ENCODE data around the gene PUS7L.
"Not testable (repeated sequence)": the region's sequence is repeated elsewhere in the genome, so short reads cannot be mapped to it uniquely, and the experiment has no call there.

PUS7L gene

DNA sequence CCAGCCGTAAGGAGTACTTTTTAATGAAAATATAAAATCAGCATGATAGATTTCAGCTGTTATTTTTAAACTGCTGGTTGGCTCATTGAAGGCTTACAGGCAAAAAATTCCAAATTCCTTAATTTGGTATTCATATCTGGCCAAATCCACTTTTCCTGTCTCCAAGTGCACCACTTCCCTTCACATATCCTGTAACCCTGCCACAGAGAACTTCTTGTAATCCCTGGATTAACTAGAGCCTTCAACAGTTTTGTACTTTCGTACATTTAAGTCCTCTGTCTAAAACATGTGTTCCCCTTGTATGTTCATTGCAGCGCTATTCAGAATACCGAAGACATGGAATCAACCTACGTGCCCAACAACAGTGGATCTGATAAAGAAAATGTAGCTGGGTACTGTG is 9.6 kb downstream of the PUS7L start:
- DNase-seq = no peak

DNA sequence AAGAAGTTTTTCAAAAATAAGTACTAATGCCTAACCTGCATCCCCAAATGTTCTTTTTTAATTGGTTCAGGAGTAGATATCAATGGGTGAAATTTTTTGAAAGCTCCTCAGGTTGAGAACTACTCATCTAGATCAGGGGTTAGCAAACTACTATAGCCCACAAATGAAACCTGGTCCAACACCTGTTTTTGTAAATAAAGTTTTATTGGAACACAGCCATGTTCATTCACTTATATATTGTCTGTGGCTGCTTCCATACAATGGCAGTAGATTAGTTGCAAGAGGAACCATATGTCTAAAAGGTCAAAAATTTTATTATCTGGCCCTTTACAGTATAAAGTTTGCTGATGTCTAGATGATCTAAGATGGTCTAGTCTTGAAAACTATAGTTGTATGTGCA is 13.8 kb downstream of the PUS7L start:
- DNase-seq = no peak

DNA sequence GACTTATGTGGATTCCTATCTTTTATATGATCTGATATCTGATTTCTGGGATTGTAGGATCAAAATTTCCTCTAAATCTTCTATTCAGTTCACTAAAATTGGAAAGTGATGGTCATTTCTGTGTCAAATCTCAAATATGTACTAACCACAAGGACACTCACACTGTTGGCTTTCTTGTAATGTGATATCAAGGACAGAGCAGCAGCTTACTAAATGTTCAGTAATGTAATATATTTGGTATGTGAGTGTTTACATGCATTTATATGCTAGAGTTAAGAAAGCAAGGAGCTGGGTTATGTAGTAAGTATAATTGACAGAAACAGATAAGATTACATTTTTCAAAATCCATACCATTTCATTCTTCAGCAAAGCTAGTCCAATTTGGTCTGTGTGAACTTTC is 16.5 kb downstream of the PUS7L start:
- no peak for DNase-seq

DNA sequence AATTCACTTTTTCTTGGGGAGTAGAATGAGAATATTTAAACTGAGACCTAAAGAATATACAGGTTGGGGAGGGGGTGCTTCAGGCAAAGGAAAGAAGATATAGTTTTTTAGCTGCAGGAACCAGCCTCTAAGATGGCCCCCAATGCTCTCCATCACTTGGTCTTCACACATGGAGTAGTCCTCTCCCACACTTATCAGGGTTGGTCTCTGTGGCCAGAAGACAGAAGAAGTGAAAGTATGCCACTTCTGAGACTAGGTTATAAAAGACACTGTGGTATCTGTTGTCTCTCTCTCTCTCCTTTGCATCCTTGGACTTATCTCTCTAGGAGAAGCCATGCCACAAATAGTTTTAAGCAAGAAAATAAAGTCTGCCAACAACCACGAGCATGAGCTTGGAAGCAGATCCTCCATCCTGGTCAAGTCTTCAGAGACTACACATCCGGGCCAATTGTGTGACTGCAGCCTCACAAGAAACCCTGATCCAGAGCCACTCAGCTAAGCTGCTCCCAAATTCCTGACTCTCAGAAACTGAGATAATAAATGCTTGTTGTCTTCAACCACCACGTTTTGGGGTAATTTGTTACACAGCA is 18.0 kb downstream of the PUS7L start:
- DNase-seq = no peak

DNA sequence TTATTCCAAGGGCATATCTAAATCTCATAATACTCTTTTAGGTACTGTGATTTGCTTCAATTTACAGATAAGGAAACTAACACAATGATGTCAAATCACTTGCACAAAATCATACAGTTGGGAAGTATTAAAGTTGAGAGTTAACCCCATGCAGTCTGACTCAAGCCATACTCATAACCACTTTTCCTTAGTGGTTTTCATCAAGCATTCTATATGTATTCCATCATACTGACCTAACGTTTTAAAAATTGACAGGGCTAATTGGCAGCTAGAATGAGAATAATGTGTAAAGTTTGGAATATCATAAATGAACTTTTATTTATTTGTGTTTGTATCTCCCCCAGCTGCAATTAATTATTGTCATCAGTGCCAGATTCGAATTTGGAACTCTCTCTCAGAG is 20.9 kb downstream of the PUS7L start:
- no peak for DNase-seq

DNA sequence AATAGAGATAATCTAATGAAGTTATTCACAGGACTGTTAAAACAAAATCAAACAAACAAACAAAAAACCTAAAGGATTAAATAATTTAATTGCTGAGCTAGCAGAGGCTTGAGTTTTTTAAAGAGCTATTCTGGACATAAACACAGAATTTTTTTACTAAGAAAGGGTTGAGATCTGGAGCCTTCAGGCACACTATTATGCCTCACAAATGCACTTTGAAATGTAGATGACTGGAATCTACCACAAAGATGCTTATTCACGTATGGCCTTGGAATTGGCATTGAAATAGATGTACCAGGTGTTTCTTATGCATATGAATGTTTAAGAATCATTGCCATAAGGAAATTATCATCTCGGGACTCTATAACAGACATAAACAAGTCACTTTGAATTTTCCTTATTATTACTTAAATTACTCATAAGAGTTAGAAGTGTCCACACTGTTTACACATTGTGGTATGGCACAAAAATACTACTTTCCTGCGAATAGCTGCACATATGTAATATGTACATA is 21.6 kb downstream of the PUS7L start:
- DNase-seq = no peak

DNA sequence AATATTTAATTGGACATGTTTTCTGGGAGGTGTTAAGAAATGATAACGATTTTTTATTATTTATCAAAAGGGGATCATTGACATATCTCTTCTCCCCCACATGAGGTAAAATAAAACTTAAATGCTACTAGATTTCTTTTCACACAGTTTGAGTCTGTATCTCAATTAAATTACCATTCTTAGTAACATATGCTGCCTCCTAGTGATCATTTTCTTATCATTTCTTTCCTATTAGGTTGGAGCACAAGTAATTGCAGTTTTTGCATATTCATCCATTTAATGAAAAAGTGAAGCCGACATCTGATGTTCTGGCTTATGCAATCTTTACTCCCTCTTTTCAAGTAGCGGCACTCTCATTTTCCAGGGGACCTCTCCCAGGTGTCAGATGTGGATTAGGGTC is 24.9 kb downstream of the PUS7L start:
- no peak for DNase-seq

DNA sequence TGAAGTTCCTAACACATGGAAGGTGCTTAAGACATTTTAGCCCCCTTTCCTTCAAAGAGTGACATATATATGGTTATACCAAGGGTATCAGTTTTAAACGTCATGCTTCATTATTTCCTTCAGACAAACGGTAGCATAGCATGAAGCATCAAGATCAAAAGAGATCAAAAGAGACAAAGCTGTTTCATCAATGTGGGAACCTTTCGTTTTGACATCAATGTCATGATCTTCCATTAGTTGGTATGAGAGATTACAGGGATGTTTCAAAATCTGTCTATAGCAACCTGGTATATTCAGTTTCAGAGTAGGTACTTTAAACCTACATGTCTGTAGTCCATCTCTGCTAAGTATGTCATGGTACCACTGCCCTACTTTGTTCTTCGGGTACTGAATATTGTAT is 28.3 kb downstream of the PUS7L start:
- DNase-seq = no peak

DNA sequence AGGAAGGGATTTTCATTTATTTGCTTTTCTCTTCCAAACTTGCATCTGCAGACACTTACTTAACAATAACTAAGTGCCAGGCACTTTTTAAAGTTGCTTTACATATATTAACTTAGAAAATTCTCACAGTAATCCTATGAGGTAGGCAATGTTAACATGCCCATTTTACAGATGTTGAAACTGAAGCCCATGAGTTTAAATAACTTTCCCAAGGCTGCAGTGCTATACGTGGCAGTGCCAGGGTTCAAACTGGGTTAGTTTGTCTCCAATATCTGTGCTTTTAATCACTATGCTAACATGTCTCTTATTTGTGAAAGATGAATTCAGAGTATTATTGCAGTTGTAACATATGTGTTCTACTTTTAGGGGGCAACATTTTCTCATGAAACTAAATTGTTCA is 29.9 kb downstream of the PUS7L start:
- DNase-seq = no peak

DNA sequence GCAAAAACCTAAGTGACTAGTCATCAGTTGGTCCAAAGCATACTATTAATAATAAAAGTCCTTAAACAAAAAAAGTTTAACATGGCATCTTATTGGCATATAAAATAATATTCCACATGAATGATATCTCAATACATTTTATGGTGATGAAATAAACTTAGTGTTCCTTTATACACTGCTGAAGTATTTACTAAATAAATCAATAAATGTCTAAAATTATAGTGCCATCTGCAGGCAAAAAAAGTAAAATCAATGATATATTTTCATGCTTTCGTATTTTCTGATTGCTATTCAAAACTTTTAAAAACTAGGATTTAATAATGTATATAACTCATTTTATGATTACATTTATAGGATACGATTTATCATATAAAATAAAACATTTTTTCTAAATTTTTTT is 30.5 kb downstream of the PUS7L start:
- no peak for DNase-seq

DNA sequence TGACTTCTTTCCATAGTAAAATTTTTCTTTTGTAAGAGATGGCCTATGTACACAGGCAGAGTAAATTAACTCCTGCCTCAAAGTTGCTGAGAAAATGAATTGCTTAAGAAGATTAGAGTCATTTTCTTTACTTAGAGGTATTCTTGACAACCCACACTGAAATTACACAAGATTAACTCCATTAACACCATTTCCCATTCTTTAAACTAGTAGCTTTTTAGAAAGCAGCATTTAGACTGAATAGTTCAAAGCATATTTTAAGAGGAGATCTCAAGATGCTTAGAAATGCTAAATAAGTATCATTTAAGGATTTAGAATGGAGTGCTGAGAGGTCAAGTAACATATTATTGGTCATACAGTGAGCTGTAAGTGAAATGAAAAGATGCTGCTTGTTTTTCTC is 35.5 kb downstream of the PUS7L start:
- no peak for DNase-seq

DNA sequence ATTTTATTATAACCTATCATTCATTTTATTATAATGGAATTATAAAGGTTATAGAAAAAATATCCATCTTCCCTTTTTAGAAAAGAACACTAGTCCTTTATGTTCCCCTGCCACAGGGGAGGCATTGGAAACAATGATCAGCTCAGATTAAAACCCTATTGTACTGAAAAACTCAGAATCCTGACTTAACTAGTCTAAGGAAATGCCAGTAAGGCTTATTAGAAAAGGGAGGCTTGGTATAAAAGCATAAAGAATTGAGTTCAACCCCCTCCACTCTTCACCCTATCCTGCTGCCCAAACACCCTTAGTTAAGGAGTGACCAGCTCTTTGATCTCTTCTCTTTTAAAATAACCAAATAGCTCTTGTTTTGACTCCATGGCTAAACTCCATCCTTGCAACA is 36.0 kb downstream of the PUS7L start:
- DNase-seq = no peak

DNA sequence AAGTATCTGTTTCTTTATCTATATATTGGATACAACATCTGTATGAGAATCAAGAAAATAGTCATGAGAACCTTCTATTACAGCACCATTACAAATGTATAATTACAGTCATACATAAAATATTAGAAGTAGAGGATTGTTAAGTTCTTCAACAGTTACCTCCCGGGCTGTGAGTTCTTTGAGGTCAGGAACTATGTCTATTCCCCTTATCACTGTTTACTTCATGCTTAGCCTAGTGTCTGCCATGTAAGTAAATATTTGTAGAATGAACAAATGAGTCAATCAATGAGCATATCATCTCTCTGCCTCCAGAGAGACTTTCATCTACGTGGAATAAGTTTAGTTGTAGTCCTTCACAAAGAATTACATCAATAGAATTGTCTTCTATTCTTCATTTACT is 47.2 kb downstream of the PUS7L start:
- DNase-seq = no peak

DNA sequence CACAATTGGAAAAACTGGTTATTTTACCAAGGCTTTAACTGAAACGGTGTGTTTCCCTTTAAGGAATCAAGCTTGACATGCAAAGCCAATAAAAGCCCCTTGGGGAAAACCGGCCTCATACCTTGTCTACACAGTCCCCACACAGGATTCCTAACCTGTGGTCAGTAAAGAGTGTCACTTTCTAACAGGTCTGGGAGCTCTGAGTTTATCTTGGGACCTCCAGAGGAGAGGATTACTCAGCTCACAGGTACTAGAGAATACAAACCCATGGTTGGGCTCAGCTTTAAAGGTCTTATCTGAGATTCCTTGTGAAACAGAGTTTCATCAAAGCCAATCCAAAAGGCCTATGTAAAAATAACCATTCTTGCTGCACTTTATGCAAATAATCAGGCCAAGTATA is 54.8 kb downstream of the PUS7L start:
- DNase-seq = not testable (repeated sequence)

DNA sequence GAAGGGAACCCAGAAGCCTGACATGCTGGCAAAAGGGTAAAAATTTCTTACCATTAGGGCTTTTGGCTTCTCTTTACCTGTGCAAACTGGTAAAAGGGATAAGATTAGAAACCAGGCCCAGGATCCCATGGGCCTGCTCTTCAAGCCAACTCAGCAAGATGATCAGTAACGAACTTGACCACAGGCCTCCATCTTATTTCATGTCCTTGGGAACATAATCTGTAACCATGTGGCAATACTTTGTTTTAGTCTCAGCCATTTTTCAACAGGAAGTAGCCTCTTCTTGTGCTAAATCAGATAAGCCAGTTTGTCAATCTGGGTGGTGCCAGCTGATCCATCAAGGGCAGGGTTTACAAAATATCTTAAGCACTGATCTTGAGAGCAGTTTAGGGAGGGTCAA is 57.4 kb downstream of the PUS7L start:
- DNase-seq = not testable (repeated sequence)

DNA sequence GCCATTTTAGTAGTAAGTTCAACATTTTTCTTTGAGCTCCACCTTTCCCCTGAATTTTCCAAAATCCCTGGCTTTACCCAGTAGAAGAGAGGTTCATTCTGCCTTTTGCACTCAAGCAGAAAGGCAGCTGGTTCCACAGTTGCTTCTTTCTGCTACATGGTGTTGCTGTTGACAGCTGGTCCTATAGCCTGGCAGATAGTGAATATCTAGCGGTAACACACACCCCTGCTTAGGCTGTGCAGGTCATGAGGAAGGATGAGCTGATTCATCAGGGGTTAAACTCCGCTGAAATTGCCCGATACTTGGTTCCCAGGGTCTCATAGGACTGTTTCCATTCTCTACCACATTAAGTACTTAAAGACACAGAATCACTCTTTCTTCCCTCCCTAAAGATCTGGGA is 62.4 kb downstream of the PUS7L start:
- no peak for DNase-seq

DNA sequence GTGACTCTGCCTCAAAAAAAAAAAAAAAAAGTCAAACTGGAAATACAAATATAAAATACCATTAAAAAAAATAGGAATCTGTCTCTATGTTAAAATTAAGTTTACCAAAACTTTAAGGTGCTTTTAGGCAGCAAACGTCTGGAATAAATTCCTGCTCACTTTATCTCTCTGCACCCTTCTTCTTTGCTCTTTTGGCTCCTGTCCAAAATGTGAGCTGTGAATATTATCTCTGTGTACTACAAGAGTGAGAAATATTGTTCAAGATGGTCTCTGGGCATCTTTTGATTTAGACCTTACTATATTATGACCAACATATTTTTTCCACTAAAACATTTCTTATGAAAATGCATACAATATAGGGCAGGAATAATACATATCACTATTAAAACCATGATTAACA is 63.7 kb downstream of the PUS7L start:
- DNase-seq = no peak

DNA sequence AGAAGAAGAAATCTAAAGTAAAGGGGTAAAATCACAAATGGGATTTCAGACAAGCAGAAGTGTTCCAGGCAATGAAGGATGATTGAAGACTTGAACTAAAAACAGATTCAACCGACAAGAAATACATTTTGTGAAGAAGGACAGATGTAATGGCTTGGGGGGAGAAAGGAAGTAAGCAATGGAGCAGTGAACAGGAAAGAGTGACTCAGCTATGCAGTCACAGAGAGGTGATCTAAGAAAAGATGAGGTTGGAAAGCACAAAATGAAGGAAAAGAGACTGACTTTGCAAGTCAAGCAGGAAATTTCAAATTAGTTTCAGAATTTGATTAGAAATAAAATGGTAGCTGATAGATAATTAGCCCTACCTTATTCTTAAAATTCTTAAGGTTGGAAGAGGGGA is 66.5 kb downstream of the PUS7L start:
- no peak for DNase-seq

DNA sequence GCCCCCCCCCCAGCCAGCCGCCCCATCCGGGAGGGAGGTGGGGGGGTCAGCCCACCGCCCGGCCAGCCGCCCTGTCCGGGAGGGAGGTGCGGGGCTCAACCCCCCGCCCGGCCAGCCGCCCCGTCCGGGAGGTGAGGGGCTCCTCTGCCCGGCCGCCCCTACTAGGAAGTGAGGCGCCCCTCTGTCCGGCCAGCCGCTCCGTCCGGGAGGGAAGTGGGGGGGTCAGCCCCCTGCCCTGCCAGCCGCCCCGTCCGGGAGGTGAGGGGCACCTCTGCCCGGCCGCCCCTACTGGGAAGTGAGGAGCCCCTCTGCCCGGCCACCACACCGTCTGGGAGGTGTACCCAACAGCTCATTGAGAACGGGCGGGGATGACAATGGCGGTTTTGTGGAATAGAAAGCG is 73.1 kb downstream of the PUS7L start:
- DNase-seq = not testable (repeated sequence)

DNA sequence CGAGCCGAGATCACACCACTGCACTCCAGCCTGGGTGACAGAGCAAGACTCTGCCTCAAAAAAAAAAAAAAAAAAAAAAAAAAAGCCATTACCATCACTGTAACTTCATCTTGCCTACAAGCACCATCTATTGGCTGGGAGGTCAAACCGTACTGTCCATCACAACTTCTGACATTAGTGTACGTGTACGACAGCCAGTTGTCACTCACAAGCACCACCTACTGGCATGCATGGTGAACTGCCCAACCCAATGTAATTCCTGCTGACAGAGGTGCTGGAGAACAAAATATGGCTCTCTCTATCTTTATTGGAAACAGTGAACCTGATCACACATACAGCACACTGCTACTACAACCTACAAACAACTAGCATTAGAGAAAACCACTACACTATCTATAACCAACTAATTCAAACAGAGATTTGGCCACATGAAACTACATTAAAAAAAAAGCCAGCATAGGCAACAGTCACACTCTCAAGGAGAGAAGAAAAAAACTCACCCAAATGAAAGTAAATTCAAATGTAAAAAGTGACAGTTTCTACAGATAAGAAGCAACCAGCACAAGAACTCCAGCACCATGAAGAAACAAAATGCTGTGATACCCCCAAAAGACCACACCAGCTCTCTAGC is 82.3 kb downstream of the PUS7L start:
- DNase-seq = no peak

DNA sequence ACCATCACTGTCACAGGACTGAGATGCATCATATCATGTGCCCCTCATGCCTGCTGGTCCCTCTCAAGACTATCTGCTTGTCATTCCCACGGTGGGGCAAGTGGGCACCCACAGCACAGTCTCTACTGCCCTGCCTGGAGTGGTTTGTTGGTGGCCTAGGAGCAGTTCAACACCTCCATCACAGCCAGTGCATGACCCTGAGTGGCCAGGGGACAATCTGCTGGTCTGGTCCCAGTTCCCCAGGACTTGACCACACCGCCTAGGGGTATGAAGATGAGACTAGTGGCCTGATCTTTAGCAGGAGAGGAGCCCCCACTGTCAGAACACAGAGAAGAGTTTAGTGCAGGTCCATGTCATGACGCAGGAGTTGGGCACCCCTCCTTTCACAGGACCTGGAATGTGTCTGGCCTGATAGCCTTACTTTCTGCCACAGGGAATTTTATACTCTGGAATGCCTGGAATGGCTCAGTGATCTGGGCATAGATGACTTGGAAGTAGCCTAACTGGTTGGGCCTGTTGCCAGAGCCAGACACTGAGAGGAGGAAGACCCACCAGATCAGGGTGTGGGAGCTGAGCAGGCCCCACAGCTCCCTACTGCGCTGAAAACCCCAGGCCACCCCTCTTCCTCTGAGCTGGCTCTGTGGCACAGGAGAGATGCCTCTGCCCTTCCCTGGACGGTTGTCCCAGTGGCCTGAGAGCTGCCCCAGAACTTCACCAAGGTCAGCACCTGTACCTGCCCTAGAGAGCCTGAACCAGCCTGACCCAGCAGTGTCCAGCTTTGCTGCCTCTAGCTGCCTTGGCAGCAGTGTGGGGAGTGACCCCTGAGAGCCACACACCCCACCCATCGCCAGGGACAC is 83.3 kb downstream of the PUS7L start:
- DNase-seq = no peak

DNA sequence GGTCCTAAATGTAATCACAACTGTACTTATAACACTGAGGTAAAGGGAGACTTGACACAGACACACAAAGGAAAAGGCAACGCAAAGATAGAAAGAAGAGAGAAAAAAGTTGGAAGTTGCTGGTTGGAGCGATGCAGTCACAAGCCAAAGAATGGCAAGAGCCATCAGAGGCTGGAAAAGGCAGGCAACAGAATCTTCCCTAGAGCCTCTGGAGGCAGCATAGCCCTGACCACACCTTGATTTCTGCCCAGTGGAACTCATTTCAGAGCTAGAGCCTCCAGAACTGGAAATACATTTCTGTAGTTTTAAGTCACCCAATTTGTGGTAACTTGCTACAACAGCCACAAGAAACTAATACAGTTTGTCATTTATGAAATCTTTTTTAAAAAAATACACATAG is 89.2 kb downstream of the PUS7L start:
- no peak for DNase-seq
